RWPE2 (cell line): Measurements from ENCODE around the gene CLEC16A.

Source experiments
- ATAC-seq: fragments of 200-7000 bp; cut with Tn5 transposase; 3 replicates; pipeline ENCODE4 v1.9.1; 2021; ENCODE audit warnings: low read depth
- DNase-seq: peaks from one replicate; pipeline ENCODE4 v3.0.0-alpha.2; 2020; ENCODE audit warnings: low spot score
- H3K27ac ChIP-seq: fragments of 450-650 bp; 2 replicates; pipeline ENCODE4 v1.5.1; 2017; ENCODE audit warnings: mild to moderate bottlenecking; ENCODE audit not compliant: poor library complexity, severe bottlenecking
- H3K27me3 ChIP-seq: fragments of 250-450 bp; sonication (Bioruptor Pico); 2 replicates; pipeline ENCODE4 v1.5.1; 2021; ENCODE audit warnings: mild to moderate bottlenecking, moderate library complexity; ENCODE audit not compliant: insufficient read depth, poor library complexity, severe bottlenecking
- H3K36me3 ChIP-seq: fragments of 250-450 bp; sonication (Bioruptor Pico); 2 replicates; pipeline ENCODE4 v1.5.1; 2020; ENCODE audit warnings: low read depth, mild to moderate bottlenecking, moderate library complexity
- H3K4me1 ChIP-seq: fragments of 250-450 bp; sonication (Bioruptor Pico); 2 replicates; pipeline ENCODE4 v1.5.1; 2021; ENCODE audit warnings: mild to moderate bottlenecking, moderate library complexity; ENCODE audit not compliant: insufficient read depth, poor library complexity, severe bottlenecking
- H3K4me3 ChIP-seq: fragments of 250-450 bp; sonication (Bioruptor Pico); 2 replicates; pipeline ENCODE4 v1.5.1; 2021; ENCODE audit warnings: mild to moderate bottlenecking, moderate library complexity; ENCODE audit not compliant: severe bottlenecking
- H3K9me3 ChIP-seq: fragments of 250-450 bp; sonication (Bioruptor Pico); 2 replicates; pipeline ENCODE4 v1.5.1; 2021; ENCODE audit warnings: mild to moderate bottlenecking, moderate library complexity; ENCODE audit not compliant: severe bottlenecking
- CTCF ChIP-seq: fragments of 450-650 bp; IDR thresholded peaks from one replicate; pipeline ENCODE4 v1.5.1; 2017; ENCODE audit warnings: mild to moderate bottlenecking, moderate library complexity; ENCODE audit not compliant: poor library complexity, severe bottlenecking

The CLEC16A gene

GRCh38 chr16:10920726-10921427 is 23.5 kb upstream of the CLEC16A start:
- no peak for TF ChIP-seq CTCF
- H3K4me1 ChIP-seq: no peaks in the 10 kb centered on the region
- H3K36me3 ChIP-seq: no peaks in the 10 kb centered on the region
- H3K9me3 ChIP-seq: no peaks in the 10 kb centered on the region
- H3K27me3 ChIP-seq: no peaks in the 10 kb centered on the region
- no peak for ATAC-seq
- DNase-seq: no peak
- no peak overlapping the region for H3K4me3 ChIP-seq
- H3K27ac ChIP-seq: no peak overlapping the region

- no peaks in the 10 kb centered on the region for H3K4me1 ChIP-seq
- DNase-seq: no peak
- no peak for ATAC-seq
Measured at GRCh38 chr16:10921536-10922327, 22.6 kb upstream of the CLEC16A start.

GRCh38 chr16:10922328-10923145 is 21.8 kb upstream of the CLEC16A start:
- no peaks in the 10 kb centered on the region for H3K9me3 ChIP-seq
- H3K4me3 ChIP-seq: no peak overlapping the region
- no peak for DNase-seq
- no peak for TF ChIP-seq CTCF
- peaks cover 5% of the 10 kb centered on the region; the same call in 1 of the 2 replicates for H3K36me3 ChIP-seq
- no peak overlapping the region for H3K27ac ChIP-seq
- H3K4me1 ChIP-seq: no peaks in the 10 kb centered on the region
- no peak for ATAC-seq
- H3K27me3 ChIP-seq: no peaks in the 10 kb centered on the region

More at GRCh38 chr16:10921536-10922327, 22.6 kb upstream of the CLEC16A start:
- H3K4me3 ChIP-seq: no peak overlapping the region
- no peak overlapping the region for H3K27ac ChIP-seq
- no peaks in the 10 kb centered on the region for H3K27me3 ChIP-seq
- TF ChIP-seq CTCF: no peak
- H3K9me3 ChIP-seq: no peaks in the 10 kb centered on the region
- H3K36me3 ChIP-seq: no peaks in the 10 kb centered on the region

- TF ChIP-seq CTCF: no peak
Measured at GRCh38 chr16:10923146-10923649, 21.2 kb upstream of the CLEC16A start.

More at GRCh38 chr16:10923146-10923649, 21.2 kb upstream of the CLEC16A start:
- ATAC-seq (no peak), DNase-seq (no peak)
- peaks cover 5% of the 10 kb centered on the region; the same call in 1 of the 2 replicates for H3K36me3 ChIP-seq
- no peak overlapping the region for H3K4me3 ChIP-seq
- H3K9me3 ChIP-seq: no peaks in the 10 kb centered on the region
- no peak overlapping the region for H3K27ac ChIP-seq
- H3K27me3 ChIP-seq: no peaks in the 10 kb centered on the region
- H3K4me1 ChIP-seq: no peaks in the 10 kb centered on the region
